WTC11 (cell line): ENCODE results near the gene LIPT1. TPM values are rescaled to one million over a fixed set of nuclear protein-coding genes. Genes with fewer than 3 reads are reported as not detected.

Experiments used
- ATAC-seq: fragments of 200-7000 bp; cut with Tn5 transposase; 2 replicates; pipeline ENCODE4 v1.10.0; 2021; ENCODE audit warnings: mild to moderate bottlenecking, moderate library complexity
- CTCF ChIA-PET: fragments of 300-600 bp; sonication (Branson Sonifier 250); formaldehyde crosslinking; loops from one replicate; lab custom pipeline; 2021; ENCODE audit warnings: antibody characterized with exemption; lab: Charles Lee
- POLR2A ChIA-PET: fragments of 350-600 bp; sonication (Branson Sonifier 250); formaldehyde crosslinking; loops from one replicate; lab custom pipeline; 2021; ENCODE audit warnings: antibody characterized with exemption; lab: Charles Lee
- DNase-seq: peaks from one replicate; pipeline ENCODE4 v3.0.0; 2021; ENCODE audit warnings: low spot score
- H3K27ac Mint-ChIP-seq: 2 replicates; pipeline ENCODE4 v1.8.0; 2021; ENCODE audit warnings: mixed read lengths
- H3K27me3 Mint-ChIP-seq: 2 replicates; pipeline ENCODE4 v1.8.0; 2021; ENCODE audit warnings: low read depth, mild to moderate bottlenecking, moderate library complexity, mixed read lengths
- H3K36me3 Mint-ChIP-seq: 2 replicates; pipeline ENCODE4 v1.8.0; 2021; ENCODE audit warnings: mixed read lengths
- H3K4me1 Mint-ChIP-seq: 2 replicates; pipeline ENCODE4 v1.8.0; 2022; ENCODE audit warnings: mixed read lengths
- H3K4me3 Mint-ChIP-seq: 2 replicates; pipeline ENCODE4 v1.8.0; 2021; ENCODE audit warnings: mild to moderate bottlenecking, moderate library complexity, mixed read lengths
- H3K9me3 Mint-ChIP-seq: 2 replicates; pipeline ENCODE4 v1.8.0; 2021; ENCODE audit warnings: mixed read lengths
- ARID4B ChIP-seq: sonication (generic); formaldehyde crosslinking; IDR thresholded peaks from 2 replicates; pipeline ENCODE4 v1.8.0; 2023; ENCODE audit warnings: missing genetic modification reagents, mild to moderate bottlenecking, borderline replicate concordance
- CREB1 ChIP-seq: sonication (generic); formaldehyde crosslinking; IDR thresholded peaks from 2 replicates; pipeline ENCODE4 v1.8.0; 2023; ENCODE audit warnings: mild to moderate bottlenecking, missing genetic modification reagents
- CREM ChIP-seq: sonication (generic); formaldehyde crosslinking; IDR thresholded peaks from 2 replicates; pipeline ENCODE4 v1.8.1; 2022; ENCODE audit warnings: mild to moderate bottlenecking, missing genetic modification reagents, moderate library complexity
- E2F1 ChIP-seq: sonication (generic); formaldehyde crosslinking; IDR thresholded peaks from 2 replicates; pipeline ENCODE4 v1.8.0; 2022; ENCODE audit warnings: mild to moderate bottlenecking, missing genetic modification reagents
- EMX1 ChIP-seq: fragments of 250-450 bp; sonication (Bioruptor Pico); IDR thresholded peaks from 2 replicates; pipeline ENCODE4 v1.8.0; 2021; ENCODE audit warnings: mild to moderate bottlenecking
- FOXK1 ChIP-seq: sonication (generic); formaldehyde crosslinking; IDR thresholded peaks from 2 replicates; pipeline ENCODE4 v1.8.0; 2022; ENCODE audit warnings: mild to moderate bottlenecking, moderate library complexity, missing genetic modification reagents
- GABPB1 ChIP-seq: sonication (generic); formaldehyde crosslinking; IDR thresholded peaks from 2 replicates; pipeline ENCODE4 v1.8.1; 2023; ENCODE audit warnings: mild to moderate bottlenecking, missing genetic modification reagents
- GRHL2 ChIP-seq: fragments of 250-450 bp; sonication (Bioruptor Pico); IDR thresholded peaks from 2 replicates; pipeline ENCODE4 v1.8.0; 2022; ENCODE audit warnings: mild to moderate bottlenecking, moderate library complexity; ENCODE audit not compliant: insufficient replicate concordance, severe bottlenecking
- JAZF1 ChIP-seq: fragments of 250-450 bp; sonication (Bioruptor Pico); IDR thresholded peaks from 2 replicates; pipeline ENCODE4 v1.9.0; 2021; ENCODE audit warnings: moderate library complexity, mild to moderate bottlenecking, inconsistent platforms
- MXD4 ChIP-seq: fragments of 250-450 bp; sonication (Bioruptor Pico); IDR thresholded peaks from 2 replicates; pipeline ENCODE4 v1.8.0; 2021; ENCODE audit warnings: mild to moderate bottlenecking, moderate library complexity, borderline replicate concordance
- SMAD4 ChIP-seq: sonication (generic); formaldehyde crosslinking; IDR thresholded peaks from 2 replicates; pipeline ENCODE4 v1.8.0; 2022; ENCODE audit warnings: mild to moderate bottlenecking, missing genetic modification reagents
- SOX15 ChIP-seq: fragments of 250-450 bp; sonication (Bioruptor Pico); IDR thresholded peaks from 2 replicates; pipeline ENCODE4 v1.9.0; 2021; ENCODE audit warnings: mild to moderate bottlenecking
- ZNF232 ChIP-seq: sonication (generic); formaldehyde crosslinking; IDR thresholded peaks from 2 replicates; pipeline ENCODE4 v1.8.0; 2022; ENCODE audit warnings: mild to moderate bottlenecking, missing genetic modification reagents
- total RNA-seq: library from RNA; stranded (reverse); gene quantifications from 3 replicates; pipeline ENCODE4 v1.2.3, GENCODE V29; 2021
- TF ChIP-seq, protein P1 (sequence below): sonication (generic); formaldehyde crosslinking; IDR thresholded peaks from 2 replicates; pipeline ENCODE4 v1.8.1; 2022; ENCODE audit warnings: low read depth, mild to moderate bottlenecking, moderate library complexity, missing genetic modification reagents, borderline replicate concordance
- TF ChIP-seq, protein P2 (sequence below): fragments of 250-450 bp; sonication (Bioruptor Pico); IDR thresholded peaks from 2 replicates; pipeline ENCODE4 v1.8.0; 2021; ENCODE audit warnings: mild to moderate bottlenecking
- TF ChIP-seq, protein P3 (sequence below): sonication (generic); formaldehyde crosslinking; IDR thresholded peaks from 2 replicates; pipeline ENCODE4 v1.8.0; 2022; ENCODE audit warnings: mild to moderate bottlenecking, missing genetic modification reagents
- TF ChIP-seq, protein P4 (sequence below): sonication (generic); formaldehyde crosslinking; IDR thresholded peaks from 2 replicates; pipeline ENCODE4 v1.8.1; 2022; ENCODE audit warnings: missing genetic modification reagents, borderline replicate concordance
- TF ChIP-seq, protein P5 (sequence below): sonication (generic); formaldehyde crosslinking; IDR thresholded peaks from 2 replicates; pipeline ENCODE4 v1.8.0; 2023; ENCODE audit warnings: mild to moderate bottlenecking, missing genetic modification reagents
- TF ChIP-seq, protein P6 (sequence below): sonication (generic); formaldehyde crosslinking; IDR thresholded peaks from 2 replicates; pipeline ENCODE4 v1.8.1; 2022; ENCODE audit warnings: mild to moderate bottlenecking, missing genetic modification reagents, moderate library complexity, borderline replicate concordance

LIPT1 gene
- total RNA-seq, 1 experiment from 2014 or later, result 9.7 TPM

DNA sequence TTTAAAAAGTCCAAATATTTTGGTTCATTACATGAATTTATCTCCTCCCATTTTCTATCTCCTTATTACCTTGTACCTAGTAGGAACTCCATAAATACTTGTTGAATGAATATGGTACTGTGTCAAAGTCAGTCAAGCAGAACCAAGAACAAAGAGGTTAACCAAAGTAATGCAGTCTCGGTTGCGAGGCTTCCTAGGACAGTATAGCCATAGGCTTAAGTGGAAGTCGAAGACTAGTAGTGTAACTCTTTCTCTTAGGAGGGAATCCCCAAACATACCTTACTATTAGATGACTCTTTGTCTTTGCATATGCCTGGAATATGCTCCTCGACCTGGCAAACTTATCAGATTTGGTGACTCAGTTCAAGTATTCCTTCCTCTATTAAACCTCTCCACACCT lies 4.8 kb downstream of the LIPT1 start (continued):
- TF ChIP-seq, protein P1, sequence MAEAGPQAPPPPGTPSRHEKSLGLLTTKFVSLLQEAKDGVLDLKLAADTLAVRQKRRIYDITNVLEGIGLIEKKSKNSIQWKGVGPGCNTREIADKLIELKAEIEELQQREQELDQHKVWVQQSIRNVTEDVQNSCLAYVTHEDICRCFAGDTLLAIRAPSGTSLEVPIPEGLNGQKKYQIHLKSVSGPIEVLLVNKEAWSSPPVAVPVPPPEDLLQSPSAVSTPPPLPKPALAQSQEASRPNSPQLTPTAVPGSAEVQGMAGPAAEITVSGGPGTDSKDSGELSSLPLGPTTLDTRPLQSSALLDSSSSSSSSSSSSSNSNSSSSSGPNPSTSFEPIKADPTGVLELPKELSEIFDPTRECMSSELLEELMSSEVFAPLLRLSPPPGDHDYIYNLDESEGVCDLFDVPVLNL, result no peak
- TF ChIP-seq MXD4 (CRISPR knock-in tag) (no peak), GABPB1 (CRISPR knock-in tag) (no peak), ZNF232 (CRISPR knock-in tag) (no peak)

- TF ChIP-seq SMAD4 (no peak), CREB1 (no peak), FOXK1 (no peak), GRHL2 (CRISPR knock-in tag) (no peak), CREM (CRISPR knock-in tag) (no peak), ARID4B (CRISPR knock-in tag) (no peak), EMX1 (no peak), JAZF1 (no peak), SOX15 (CRISPR knock-in tag) (no peak), E2F1 (CRISPR knock-in tag) (no peak)
- TF ChIP-seq, protein P2, sequence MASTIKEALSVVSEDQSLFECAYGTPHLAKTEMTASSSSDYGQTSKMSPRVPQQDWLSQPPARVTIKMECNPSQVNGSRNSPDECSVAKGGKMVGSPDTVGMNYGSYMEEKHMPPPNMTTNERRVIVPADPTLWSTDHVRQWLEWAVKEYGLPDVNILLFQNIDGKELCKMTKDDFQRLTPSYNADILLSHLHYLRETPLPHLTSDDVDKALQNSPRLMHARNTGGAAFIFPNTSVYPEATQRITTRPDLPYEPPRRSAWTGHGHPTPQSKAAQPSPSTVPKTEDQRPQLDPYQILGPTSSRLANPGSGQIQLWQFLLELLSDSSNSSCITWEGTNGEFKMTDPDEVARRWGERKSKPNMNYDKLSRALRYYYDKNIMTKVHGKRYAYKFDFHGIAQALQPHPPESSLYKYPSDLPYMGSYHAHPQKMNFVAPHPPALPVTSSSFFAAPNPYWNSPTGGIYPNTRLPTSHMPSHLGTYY (CRISPR knock-in tag), result no peak
- TF ChIP-seq, protein P3, sequence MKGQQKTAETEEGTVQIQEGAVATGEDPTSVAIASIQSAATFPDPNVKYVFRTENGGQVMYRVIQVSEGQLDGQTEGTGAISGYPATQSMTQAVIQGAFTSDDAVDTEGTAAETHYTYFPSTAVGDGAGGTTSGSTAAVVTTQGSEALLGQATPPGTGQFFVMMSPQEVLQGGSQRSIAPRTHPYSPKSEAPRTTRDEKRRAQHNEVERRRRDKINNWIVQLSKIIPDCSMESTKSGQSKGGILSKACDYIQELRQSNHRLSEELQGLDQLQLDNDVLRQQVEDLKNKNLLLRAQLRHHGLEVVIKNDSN (CRISPR knock-in tag), result no peak
- TF ChIP-seq, protein P4, sequence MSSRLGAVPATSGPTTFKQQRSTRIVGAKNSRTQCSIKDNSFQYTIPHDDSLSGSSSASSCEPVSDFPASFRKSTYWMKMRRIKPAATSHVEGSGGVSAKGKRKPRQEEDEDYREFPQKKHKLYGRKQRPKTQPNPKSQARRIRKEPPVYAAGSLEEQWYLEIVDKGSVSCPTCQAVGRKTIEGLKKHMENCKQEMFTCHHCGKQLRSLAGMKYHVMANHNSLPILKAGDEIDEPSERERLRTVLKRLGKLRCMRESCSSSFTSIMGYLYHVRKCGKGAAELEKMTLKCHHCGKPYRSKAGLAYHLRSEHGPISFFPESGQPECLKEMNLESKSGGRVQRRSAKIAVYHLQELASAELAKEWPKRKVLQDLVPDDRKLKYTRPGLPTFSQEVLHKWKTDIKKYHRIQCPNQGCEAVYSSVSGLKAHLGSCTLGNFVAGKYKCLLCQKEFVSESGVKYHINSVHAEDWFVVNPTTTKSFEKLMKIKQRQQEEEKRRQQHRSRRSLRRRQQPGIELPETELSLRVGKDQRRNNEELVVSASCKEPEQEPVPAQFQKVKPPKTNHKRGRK, result no peak
- TF ChIP-seq, protein P5, sequence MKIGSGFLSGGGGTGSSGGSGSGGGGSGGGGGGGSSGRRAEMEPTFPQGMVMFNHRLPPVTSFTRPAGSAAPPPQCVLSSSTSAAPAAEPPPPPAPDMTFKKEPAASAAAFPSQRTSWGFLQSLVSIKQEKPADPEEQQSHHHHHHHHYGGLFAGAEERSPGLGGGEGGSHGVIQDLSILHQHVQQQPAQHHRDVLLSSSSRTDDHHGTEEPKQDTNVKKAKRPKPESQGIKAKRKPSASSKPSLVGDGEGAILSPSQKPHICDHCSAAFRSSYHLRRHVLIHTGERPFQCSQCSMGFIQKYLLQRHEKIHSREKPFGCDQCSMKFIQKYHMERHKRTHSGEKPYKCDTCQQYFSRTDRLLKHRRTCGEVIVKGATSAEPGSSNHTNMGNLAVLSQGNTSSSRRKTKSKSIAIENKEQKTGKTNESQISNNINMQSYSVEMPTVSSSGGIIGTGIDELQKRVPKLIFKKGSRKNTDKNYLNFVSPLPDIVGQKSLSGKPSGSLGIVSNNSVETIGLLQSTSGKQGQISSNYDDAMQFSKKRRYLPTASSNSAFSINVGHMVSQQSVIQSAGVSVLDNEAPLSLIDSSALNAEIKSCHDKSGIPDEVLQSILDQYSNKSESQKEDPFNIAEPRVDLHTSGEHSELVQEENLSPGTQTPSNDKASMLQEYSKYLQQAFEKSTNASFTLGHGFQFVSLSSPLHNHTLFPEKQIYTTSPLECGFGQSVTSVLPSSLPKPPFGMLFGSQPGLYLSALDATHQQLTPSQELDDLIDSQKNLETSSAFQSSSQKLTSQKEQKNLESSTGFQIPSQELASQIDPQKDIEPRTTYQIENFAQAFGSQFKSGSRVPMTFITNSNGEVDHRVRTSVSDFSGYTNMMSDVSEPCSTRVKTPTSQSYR (CRISPR knock-in tag), result no peak
- TF ChIP-seq, protein P6, sequence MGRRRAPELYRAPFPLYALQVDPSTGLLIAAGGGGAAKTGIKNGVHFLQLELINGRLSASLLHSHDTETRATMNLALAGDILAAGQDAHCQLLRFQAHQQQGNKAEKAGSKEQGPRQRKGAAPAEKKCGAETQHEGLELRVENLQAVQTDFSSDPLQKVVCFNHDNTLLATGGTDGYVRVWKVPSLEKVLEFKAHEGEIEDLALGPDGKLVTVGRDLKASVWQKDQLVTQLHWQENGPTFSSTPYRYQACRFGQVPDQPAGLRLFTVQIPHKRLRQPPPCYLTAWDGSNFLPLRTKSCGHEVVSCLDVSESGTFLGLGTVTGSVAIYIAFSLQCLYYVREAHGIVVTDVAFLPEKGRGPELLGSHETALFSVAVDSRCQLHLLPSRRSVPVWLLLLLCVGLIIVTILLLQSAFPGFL (CRISPR knock-in tag), result no peak
- TF ChIP-seq, all 79 proteins: peak for 0
- H3K27me3 Mint-ChIP-seq, result no peaks in the 10 kb centered on the region
- no peaks in the 10 kb centered on the region for H3K9me3 Mint-ChIP-seq
- H3K27ac Mint-ChIP-seq, result no peak overlapping the region
- peaks cover 27% of the 10 kb centered on the region for H3K36me3 Mint-ChIP-seq
- ChIA-PET POLR2A (no interaction called here), CTCF (interaction anchor here (1.3 kb wide), 1 partner anchor 8 kb away, joined by 9 read pairs; no protein-coding TSS in a partner anchor)
- no peak for ATAC-seq
- no peak for DNase-seq
- H3K4me3 Mint-ChIP-seq, result no peak overlapping the region
- no peaks in the 10 kb centered on the region for H3K4me1 Mint-ChIP-seq
Measured at GRCh38 chr2:99166218-99166617, 11.5 kb downstream of the LIPT1 start.
